ENCODE measurements around the gene WDFY2.

Gene WDFY2

GRCh38 chr13:51777921-51778320 is 193.7 kb downstream of the WDFY2 start:
- DNase-seq = no peak

GRCh38 chr13:51778392-51778791 is 194.1 kb downstream of the WDFY2 start:
- peak in 1 of 2 experiments; percentile 18 for DNase-seq

- no peak for DNase-seq
Measured at GRCh38 chr13:51780099-51780498, 195.8 kb downstream of the WDFY2 start.

- no peak for DNase-seq
Measured at GRCh38 chr13:51781246-51782022, 197.2 kb downstream of the WDFY2 start.

- DNase-seq = no peak
Measured at GRCh38 chr13:51782026-51782710, 197.9 kb downstream of the WDFY2 start.

- no peak for DNase-seq
Measured at GRCh38 chr13:51783428-51784094, 199.3 kb downstream of the WDFY2 start.

GRCh38 chr13:51784097-51784496 is 199.8 kb downstream of the WDFY2 start:
- no peak for DNase-seq

GRCh38 chr13:51785712-51786424 is 201.6 kb downstream of the WDFY2 start:
- DNase-seq = peak; percentile 91 to 96

- no peak for DNase-seq
Measured at GRCh38 chr13:51786425-51787265, 202.4 kb downstream of the WDFY2 start.

- DNase-seq = no peak
Measured at GRCh38 chr13:51793570-51794271, 209.5 kb downstream of the WDFY2 start.

GRCh38 chr13:51794964-51795363 is 210.7 kb downstream of the WDFY2 start:
- DNase-seq = no peak

- no peak for DNase-seq
Measured at GRCh38 chr13:51795419-51795818, 211.2 kb downstream of the WDFY2 start.

- DNase-seq = no peak
Measured at GRCh38 chr13:51796546-51796945, 212.3 kb downstream of the WDFY2 start.

GRCh38 chr13:51797664-51798488 is 213.6 kb downstream of the WDFY2 start:
- peak; percentile 43 to 76 for DNase-seq

- no peak for DNase-seq
Measured at GRCh38 chr13:51799261-51799660, 215.0 kb downstream of the WDFY2 start.

- DNase-seq = no peak
Measured at GRCh38 chr13:51800486-51800885, 216.2 kb downstream of the WDFY2 start.

GRCh38 chr13:51801631-51802099 is 217.4 kb downstream of the WDFY2 start:
- DNase-seq = peak in 1 of 2 experiments; percentile 48

GRCh38 chr13:51802631-51803418 is 218.6 kb downstream of the WDFY2 start:
- DNase-seq = no peak
